Nephron (organoid): ENCODE measurements around the gene DTNBP1.

Experiments
- H3K27ac Mint-ChIP-seq, 3 experiments: 2 replicates each; pipeline ENCODE4 v1.8.0; 2020; ENCODE audit warnings: mixed read lengths in 3 of 3, mild to moderate bottlenecking in 2 of 3, moderate library complexity in 1 of 3
- H3K27me3 Mint-ChIP-seq: 2 replicates; pipeline ENCODE4 v1.8.0; 2021; ENCODE audit warnings: low read depth, mild to moderate bottlenecking, moderate library complexity, mixed read lengths
- H3K36me3 Mint-ChIP-seq: 2 replicates; pipeline ENCODE4 v1.8.0; 2020; ENCODE audit warnings: low read depth, mixed read lengths
- H3K4me1 Mint-ChIP-seq: 2 replicates; pipeline ENCODE4 v1.8.0; 2020; ENCODE audit warnings: mixed read lengths
- H3K4me3 Mint-ChIP-seq, 3 experiments: 2 replicates each; pipeline ENCODE4 v1.8.0; 2020; ENCODE audit warnings: mild to moderate bottlenecking in 3 of 3, mixed read lengths in 3 of 3, moderate library complexity in 2 of 3
- H3K9me3 Mint-ChIP-seq: 2 replicates; pipeline ENCODE4 v1.8.0; 2020; ENCODE audit warnings: mixed read lengths
- CTCF ChIP-seq, 3 experiments: fragments of 200-600 bp; sonication (generic); IDR thresholded peaks; one replicate each; pipeline ENCODE4 v1.5.0; 2021; ENCODE audit warnings: antibody characterized with exemption in 3 of 3; ENCODE audit not compliant: unreplicated experiment in 3 of 3

Gene DTNBP1

GRCh38 chr6:15682965-15683822, 20.4 kb upstream of the DTNBP1 start:
- H3K27me3 Mint-ChIP-seq = no peaks in the 10 kb centered on the region
- TF ChIP-seq CTCF (IDR thresholded peaks at IDR 0.05; ENCODE audit: unreplicated experiment in 3 of 3) = no peak
- H3K4me3 Mint-ChIP-seq = no peak overlapping the region
- no peaks in the 10 kb centered on the region for H3K36me3 Mint-ChIP-seq
- H3K4me1 Mint-ChIP-seq = no peaks in the 10 kb centered on the region
- H3K27ac Mint-ChIP-seq = peak overlapping the region; percentile 85 to 96 (median 96)
- H3K9me3 Mint-ChIP-seq = no peaks in the 10 kb centered on the region

GRCh38 chr6:15681946-15682345, 19.1 kb upstream of the DTNBP1 start:
- Mint-ChIP-seq H3K4me3 (no peak overlapping the region), H3K27me3 (no peaks in the 10 kb centered on the region), H3K9me3 (no peaks in the 10 kb centered on the region), H3K27ac (no peak overlapping the region), H3K4me1 (peaks cover under 1% of the 10 kb centered on the region), H3K36me3 (no peaks in the 10 kb centered on the region)
- TF ChIP-seq CTCF (IDR thresholded peaks at IDR 0.05; ENCODE audit: unreplicated experiment in 3 of 3) = no peak

GRCh38 chr6:15678514-15678913, 15.7 kb upstream of the DTNBP1 start:
- Mint-ChIP-seq H3K4me1 (peaks cover 25% of the 10 kb centered on the region), H3K36me3 (no peaks in the 10 kb centered on the region), H3K27me3 (no peaks in the 10 kb centered on the region), H3K9me3 (no peaks in the 10 kb centered on the region), H3K4me3 (no peak overlapping the region), H3K27ac (no peak overlapping the region)
- TF ChIP-seq CTCF (IDR thresholded peaks at IDR 0.05; ENCODE audit: unreplicated experiment in 3 of 3) = no peak

DNA sequence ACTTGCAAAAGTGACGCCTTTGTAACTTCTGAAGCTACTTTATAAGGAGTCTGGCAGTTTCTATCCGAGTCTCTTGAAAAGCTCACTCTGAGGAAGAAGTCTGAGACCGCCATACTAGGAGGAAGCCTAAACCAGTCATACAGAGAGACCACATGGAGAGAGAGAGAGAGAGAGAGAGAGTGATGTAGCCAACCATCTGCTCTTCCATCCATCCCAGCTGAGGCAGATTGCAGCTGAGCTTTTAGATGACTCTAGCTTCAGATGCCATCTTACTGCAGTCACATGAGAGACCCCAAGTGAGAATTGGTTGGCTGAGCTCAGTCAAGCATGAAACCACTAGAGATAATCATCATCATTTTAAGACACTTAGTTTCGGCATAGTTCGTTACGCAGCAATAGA, 15.0 kb upstream of the DTNBP1 start:
- H3K27me3 Mint-ChIP-seq = no peaks in the 10 kb centered on the region
- H3K27ac Mint-ChIP-seq = no peak overlapping the region
- H3K4me1 Mint-ChIP-seq = peaks cover 31% of the 10 kb centered on the region
- no peaks in the 10 kb centered on the region for H3K9me3 Mint-ChIP-seq
- no peak overlapping the region for H3K4me3 Mint-ChIP-seq
- H3K36me3 Mint-ChIP-seq = no peaks in the 10 kb centered on the region
- no peak for TF ChIP-seq CTCF (IDR thresholded peaks at IDR 0.05; ENCODE audit: unreplicated experiment in 3 of 3)

- Mint-ChIP-seq H3K4me3 (no peak overlapping the region), H3K36me3 (no peaks in the 10 kb centered on the region), H3K4me1 (peaks cover 38% of the 10 kb centered on the region), H3K9me3 (no peaks in the 10 kb centered on the region), H3K27me3 (peaks cover 10% of the 10 kb centered on the region), H3K27ac (no peak overlapping the region)
- TF ChIP-seq CTCF (IDR thresholded peaks at IDR 0.05; ENCODE audit: unreplicated experiment in 3 of 3) = no peak
Observed at GRCh38 chr6:15675536-15676220, 12.8 kb upstream of the DTNBP1 start.
